GM21390 (cell line): ENCODE results near the gene LINC00237.
A peak's percentile ranks its signal among the peaks of the same experiment; 100 is the strongest.

Experiments used
- ATAC-seq: cut with Tn5 transposase; IDR thresholded peaks from one replicate; pipeline ENCODE4 v1.9.1; 2021; ENCODE audit not compliant: unreplicated experiment

The LINC00237 gene

DNA sequence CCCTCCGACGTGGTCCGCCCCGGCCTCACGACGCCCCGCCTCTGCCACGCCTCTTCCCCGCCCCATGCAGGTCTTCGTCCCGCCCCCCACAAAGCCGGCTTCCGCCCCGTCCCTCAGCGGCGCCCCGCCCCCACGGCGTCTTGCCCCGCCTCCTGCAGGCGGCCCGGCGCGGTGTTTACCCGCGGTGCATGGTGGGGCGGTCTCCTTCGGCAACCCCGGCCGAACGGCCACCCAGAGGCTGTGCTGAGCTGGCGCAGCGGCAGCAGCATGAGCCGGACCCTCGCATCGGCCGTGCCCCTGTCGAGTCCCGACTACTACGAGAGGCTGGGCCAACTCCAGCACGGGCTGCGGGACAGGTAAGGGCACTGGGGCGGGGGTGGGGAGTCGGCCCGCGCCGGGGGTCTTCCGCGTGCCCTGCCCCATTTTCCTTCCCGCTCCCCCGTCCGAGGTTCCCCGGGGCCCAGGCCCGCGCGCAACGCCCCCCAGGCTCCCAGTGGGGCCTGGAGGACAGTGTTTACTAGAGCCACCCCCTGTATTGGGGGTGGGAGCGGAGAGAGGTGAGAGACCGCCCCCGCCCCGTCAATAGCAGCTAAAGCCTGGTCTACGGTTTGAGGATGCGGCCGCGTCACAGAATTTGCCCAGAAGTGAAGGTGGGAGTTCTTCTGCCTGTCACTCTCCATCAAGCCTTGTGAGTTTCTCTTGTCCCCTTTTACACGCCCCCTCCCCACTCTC, 19.9 kb upstream of the LINC00237 start, which contains the start of gene KIZ:
KIZ (plus strand) TSS at position 234 of the 732 bp plus-strand sequence; CDS start at position 268, 34 bp downstream.
- peak; percentile 95 for ATAC-seq

DNA sequence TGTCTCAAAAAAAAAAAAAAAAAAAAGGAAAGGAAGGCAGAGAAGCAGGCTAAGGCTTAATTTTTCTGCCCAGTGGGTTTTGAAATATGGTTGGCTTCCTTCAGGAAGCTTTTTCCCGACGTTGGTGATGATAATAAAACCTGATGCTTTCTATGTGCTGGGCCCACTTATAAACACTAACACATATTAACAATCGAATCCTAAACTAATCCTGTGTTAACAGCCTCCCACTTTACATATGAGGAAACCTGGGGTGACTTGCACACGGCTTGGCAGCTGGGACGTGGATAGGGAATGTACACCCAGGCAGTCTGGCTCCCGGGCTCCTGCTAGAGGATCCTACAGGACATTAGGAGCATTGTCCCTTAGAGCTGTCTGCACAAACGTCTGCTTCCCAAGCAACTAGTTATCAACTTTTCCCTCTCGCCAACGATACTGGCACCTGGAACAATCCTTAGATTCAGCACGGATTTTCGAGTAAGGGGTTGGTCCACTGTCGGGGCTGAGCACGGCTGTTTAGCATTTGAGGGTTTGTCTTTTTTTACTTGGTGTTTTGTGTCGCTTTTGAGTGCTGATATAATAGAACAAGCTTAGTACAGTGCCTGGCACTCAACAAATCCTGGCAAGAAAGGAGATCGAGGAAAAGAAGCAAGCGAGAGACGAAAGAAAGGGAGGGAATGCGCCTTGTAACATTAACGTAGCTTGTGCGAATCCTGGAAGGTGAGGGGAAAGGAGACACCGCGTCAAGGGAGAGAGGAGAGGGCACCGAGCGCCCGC, 19.1 kb upstream of the LINC00237 start:
- ATAC-seq, result peak; percentile 30

DNA sequence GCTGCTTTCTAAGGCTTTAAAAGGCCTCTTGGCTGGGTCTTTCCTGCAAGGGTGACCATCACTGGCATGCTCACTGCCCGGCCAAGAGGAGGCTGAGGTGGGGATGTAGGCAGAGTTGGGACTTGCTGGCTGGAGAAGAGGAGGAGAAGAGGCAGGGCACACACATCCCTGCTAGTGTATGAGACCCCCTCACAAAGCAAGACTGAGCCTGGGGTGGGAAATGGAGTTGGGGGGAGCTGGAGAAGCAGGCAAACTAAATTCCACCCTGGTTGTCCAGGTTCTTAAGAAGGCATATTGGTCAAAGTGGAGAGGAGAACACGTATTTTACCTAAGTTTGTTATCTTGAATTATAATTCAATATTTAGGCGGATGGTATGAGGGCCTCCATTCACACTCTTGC, 18.0 kb upstream of the LINC00237 start:
- ATAC-seq, result no peak

DNA sequence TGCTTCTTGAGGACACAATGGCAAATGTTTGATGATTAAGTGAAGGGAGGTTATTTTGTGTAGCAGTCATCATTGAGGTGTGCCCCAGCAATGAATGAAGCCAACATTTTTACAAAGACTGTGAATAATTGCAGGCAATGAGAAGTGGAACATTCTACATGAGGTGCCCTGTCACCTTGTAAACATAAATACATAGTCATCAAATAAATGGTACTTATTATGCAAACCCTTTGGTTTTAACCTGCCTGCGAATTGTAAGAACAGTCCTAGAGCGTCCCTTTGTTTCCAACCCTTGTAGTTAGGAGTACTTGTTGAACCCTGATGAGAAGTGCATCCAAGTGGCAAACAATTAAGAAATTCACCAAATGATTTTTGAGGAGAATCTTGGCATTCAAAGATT, 12.6 kb upstream of the LINC00237 start:
- no peak for ATAC-seq

DNA sequence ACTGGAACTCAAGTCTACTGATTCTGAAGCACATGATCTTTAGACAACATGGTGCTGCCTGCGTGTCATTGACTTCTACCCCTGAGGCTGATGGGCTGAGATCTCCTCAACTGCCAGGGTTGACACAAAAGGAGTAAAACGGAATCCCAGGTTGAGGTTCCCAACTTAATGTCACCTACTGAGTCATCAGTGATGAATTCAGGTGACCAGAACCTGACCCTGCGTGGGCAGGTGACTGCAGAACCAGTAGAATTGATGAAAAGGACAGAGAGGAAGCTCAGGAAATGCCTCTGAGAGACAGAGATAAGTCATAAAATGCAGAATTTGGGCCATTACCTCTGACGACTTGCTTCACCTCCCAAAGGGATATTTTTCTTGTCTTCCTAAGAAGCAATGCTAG, 12.0 kb upstream of the LINC00237 start:
- ATAC-seq, result no peak

DNA sequence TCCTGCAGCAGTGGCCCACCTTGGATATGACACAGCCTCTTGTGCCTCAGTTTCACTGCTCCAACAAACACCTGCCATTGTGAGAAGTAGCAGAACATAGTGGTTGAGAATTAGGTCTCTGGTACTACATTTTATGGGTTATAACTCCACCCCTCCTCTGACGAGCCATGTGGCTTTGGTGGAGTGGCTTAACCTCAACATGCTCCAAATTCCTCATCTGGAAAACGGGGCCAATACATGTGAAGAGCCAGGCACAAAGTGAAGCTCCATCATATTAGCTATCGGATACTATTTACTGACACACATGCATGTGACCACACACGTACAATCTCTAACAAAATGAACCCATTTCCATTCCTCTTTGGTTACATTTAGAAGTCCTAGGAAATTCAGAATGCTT, 11.4 kb upstream of the LINC00237 start:
- ATAC-seq, result no peak

DNA sequence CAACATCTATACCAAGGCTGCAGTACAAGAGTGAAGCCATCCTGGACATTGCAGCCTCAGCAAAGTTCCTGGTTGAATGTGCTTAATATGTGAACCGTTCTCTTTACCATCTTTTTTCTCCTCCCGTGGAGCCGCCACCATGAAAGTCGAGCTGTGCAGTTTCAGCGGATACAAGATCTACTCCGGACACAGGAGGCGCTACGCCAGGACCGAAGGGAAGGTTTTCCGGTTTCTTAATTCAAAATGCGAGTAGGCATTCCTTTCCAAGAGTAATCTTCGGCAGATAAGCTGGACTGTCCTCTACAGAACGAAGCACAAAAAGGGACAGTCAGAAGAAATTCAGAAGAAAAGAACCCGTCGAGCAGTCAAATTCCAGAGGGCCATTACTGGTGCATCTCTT, 8.4 kb upstream of the LINC00237 start:
- ATAC-seq, result no peak

DNA sequence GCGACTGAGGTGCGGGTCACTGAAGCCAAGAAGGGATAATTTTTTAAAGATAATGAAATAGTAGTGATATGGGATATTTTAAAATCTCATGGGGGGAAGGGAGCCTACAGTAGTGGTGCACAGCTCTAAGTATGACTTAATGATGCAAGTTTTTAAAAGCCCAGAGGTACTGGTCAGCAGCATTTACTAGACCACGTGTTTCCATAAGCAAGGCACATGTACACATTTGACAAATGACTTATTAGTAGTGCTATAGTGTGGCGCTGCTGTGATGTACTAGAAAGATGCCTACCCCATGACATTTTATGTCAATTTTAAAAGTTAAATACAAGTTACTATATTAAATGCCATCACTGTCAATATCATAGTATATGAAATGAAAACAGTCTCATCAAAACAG, 7.5 kb upstream of the LINC00237 start:
- ATAC-seq, result no peak

DNA sequence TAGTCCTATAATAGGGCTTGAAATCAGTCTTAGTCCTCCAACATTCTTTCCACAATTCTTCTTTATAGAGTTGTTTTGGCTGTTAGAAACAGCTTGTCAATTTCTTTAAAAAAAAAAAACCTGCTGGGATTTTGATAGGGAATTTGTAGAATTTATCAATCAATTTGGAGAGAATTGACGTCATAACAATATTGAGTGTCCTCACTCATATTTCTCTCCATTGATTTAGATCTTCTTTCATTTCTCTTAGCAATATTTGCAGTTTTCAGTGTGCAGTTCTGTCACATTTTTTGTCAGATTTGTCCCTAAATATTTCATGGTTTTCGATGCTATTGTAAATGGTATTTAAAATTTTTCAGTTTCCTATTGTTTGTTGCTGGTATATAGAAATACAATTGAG, 5.3 kb upstream of the LINC00237 start:
- ATAC-seq, result no peak

DNA sequence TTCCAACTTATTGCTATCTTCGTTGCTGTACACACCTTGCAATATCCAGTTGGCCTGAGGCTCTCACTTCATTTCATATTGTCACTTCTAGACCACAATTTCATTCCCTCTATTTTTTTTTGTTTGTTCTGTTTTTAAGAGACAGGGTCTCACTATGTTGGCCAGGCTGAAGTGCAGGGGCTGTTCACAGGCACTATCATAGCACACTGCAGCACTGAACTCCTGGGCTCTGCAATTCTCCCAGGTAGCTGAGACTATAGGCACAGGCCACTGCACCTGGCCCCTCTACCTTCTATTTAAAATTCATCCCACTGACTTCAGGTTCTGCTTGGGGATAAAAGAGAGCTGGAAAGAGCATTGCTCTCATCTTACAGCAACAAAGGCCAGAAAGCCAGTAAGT, 4.7 kb upstream of the LINC00237 start:
- ATAC-seq, result no peak

DNA sequence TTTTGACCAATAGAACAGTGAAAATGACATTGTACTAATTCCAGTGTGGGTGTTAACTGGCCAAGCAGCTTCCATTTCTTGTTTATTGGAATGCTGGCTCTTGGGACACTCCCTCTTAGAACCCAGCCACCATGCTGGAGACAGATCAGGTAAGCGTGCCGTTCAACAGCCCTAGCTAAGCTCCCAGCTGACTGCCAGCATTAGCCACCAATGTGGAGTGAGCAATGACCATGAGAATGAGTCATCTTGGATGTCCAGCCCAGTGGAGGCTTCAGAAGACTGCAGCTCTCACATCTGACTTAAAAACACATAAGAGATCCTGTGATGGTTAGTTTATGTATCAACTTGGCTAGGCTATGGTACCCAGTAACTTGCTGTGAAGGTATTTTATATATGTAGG, 3.0 kb upstream of the LINC00237 start:
- no peak for ATAC-seq

DNA sequence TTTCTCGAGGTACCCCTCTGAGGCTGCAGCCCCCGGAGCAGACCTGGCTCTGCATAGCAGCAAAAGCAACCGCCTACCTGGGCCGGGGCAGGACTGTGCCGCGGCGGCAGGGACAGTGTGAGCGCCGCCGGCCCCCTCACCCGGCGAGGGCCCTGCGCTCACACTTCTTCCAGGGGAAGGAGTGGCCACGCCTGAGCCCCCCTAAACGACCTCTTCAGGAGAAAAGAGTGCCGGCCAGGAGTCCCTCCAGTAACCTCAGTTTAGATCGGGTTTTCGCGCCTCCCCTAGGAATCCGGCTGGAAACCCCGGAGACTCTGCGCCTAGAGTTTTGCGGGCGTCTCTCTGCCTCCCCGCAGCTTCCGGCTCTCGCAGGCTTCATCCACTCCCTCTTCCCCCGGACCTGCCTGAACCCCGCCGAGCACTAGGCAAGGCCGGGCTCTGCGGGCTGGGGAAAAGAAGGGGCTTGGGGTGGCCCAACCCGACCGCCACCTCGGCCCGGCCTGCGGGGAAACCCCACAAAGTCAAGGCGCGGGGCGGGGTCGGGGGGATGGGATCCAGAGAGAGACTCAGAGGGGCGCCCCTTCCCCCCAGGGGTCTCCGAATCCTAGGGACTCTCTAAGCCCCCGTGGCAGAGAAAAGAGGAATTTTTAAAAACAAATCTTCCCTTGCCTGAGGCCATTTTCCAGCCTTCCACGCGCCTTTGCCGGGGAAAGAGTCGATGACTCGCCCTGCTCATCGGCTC, 558 bp downstream of the LINC00237 start:
- no peak for ATAC-seq

DNA sequence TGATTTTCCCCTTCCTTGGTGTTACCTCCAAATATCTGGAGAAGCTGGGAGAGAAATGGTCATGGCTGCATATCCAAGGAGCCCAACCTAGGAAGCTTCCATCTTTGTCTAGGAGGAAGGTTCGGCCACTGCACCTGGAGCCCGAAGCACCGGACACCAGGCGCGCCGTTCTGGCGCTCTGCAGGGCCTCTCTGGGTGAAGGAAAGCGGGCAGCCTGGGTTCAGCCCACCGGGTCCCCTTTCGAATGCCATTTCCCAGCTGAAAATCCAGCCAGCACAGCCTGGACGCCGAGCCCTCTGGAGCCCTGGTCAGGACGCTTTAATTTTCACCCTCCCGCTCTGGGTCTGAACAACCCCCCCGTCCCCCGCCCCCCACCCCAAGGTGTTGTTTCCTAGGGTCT, 1.2 kb downstream of the LINC00237 start:
- ATAC-seq, result no peak

DNA sequence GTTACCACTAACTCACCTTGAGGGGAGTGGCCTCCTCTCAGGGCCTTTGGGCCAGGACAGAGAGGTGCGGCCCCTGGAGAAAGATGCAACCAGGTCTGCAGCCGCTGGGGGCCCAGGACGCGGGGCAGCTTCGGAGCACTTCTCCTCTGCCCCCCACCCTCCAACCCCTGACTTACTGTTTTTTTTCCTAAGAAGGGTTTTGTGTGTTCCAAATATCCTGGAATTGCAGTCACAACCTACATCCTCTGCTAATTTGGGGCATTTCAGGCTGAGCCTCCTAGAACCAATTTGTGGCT, 1.7 kb downstream of the LINC00237 start:
- no peak for ATAC-seq

DNA sequence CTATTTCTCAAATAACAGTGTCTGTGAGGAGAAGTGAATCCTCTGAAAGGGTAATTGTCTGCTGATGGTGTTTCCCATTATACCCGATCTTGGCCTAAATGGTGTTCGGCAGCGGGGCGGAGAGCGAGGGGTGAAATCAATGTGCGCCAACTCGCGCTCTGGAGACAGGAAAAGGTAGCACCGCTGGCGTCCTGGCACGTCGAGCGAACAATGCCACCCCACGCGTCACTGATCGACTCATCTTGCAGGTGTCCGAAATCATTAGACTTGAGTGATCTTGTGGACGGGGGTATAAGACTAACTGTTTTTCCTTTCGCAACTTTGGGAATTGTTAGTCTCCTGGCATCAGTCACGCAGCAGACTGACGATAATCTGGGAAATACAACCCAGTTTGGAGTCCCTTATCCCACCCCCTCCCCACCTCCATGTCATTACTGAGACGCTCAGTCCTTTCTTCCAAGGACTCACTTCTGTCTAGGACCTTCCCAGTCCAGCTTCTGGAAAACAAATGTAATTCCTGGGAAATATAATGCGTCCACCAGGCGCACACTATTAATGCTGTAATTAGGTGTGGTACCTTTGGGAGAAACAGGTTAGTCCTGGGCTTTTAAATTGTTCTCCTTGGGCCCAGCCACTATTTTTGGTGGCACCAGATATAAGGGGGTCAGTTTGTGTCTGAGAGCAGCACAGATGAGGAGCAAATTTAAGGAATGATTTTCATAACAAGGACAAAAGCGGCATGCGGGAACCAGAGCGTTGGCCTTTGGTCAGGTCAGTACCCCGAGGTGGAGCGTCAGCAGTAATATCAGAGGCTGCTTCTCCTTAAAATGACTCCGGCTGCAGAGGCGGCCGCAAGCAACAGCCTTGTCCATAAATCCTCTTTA, 2.3 kb downstream of the LINC00237 start:
- ATAC-seq, result no peak

DNA sequence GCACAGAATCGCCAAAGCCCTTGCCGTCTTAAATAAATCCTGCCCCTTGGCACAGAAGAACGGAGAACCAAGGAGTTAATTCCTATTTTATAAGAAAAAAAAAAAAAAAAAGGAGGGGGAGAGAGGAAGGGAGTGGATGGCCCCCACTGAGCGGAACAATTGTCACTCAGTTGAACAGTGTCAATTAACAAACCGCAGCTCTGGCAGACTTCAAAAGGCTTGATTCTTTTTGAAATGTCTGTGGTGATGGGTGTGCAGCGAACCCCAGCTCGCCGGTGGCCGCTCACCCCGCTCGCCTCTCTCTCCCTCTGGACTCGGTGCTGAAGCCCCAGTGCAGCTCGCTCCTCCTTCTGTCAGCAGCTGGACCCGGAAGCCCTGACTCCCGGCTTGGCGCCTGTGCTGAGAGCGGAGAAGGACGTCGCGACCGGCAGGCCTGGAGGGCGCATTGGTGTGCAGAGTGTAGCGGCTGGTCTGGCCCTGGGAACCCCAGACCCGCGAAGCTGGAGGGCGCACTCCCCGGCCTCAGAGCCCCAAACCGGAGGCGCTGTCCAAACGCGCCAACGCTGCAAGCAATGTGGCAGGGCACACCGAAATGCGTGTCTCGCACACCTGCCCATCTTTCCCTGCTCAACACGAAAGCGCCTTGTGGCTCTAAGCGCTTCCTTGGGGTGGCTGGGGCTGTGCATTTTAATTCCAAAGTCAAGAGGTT, 3.4 kb downstream of the LINC00237 start:
- no peak for ATAC-seq

DNA sequence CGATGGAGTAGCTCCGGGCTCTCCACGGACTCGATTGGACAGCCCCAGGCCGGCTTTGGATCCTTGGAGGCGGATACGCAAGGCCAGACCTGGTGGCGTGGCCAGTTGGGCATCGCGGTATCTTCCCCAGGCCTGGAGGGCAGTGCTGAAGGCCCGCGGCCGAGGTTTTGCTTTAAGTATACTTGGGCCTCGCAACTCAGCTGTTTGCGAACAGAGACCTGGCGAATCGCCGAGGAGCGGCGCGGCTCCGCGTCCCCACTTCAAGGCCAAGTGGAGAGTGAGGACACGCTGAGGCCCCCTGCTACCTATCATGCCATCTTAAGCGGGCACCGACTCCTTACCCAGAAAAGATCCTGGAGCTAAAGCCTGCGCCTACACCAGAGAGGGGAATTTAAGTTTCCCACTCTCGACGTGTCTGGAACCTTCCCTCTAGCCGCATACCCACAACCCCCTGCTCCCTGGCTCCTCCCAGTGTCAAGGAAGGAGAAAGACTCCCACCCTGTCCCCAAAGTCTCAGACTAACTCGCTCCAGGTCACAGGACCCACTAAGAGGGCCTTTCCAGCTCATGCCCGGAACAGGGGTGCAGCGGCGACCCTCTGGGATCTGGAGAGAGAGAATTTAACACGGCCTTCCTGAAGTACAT, 4.1 kb downstream of the LINC00237 start:
- ATAC-seq, result no peak

DNA sequence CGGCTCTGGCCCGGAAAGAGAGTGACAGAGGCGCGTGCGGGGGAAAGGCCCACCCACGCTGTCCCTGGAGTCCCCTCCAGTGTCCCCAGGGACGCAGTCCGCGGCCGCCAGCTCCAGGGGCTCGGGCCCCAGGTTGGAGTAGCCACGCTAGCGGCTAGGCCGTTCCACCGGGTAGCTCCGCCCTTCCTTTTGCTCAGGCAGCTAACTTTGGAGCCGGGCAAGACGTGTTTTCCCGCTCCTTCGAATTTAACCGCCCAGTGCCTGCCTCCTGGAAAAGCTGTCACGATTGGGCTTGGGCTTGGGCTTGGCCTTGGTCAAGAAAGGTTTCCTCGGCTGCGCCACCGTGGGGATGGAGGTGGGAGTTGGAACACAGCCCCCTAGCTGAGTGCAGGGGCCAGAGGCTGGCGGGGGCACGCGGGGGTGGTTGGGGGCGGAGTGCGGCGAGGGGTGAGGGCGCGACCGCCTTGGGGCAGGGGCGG, 4.7 kb downstream of the LINC00237 start:
- ATAC-seq, result no peak

DNA sequence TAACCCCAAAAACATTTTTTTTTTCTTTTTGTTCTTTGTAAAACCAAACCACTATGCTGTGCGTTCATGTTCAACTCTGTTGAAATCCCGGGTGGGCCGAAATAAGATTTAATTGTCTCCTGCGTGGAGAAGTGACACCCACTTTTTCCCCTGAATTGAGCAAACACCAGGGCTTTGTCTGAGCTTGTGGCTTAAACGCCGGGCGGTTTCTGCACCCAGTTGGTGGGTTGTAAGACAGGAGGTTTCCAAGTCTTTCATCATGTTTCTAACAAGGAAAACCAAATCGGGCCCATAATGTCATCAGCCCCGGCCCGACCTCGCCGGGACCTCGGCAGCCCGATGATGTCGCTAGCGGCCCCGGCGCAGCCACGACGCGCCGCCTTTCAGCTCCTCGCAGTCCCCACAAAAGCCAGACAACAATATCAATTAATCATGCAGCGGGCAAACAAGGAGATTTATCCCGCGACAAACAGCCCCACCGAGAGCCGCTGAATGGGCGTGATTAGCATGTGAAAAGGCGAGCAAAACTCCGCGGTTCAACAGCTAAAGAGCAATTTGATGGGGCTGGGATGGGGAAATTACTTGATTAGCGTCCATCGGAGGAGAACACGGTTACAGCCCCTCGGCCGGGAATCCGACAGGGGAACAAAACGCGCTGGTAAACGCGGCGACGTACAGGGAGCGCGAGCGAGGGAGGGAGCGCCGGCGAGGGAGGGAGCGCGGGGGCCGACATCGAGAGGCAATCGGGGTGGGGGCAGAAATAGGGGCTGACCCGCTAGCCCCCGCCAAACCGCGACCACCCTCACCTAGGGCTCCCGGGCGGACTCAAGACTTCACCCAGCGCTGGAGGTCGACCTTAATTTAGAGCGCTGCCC, 5.3 kb downstream of the LINC00237 start:
- no peak for ATAC-seq
